Measurements from ENCODE around the gene RECK. TPM values are rescaled to one million over a fixed set of nuclear protein-coding genes. Genes with fewer than 3 reads are reported as not detected.
A peak's percentile ranks its signal among the peaks of the same experiment; 100 is the strongest.

RECK gene
- total RNA-seq, 1 donor from 2014 or later = 5.7 TPM

- Histone ChIP-seq H3K27me3 (no peaks in the 10 kb centered on the region), H3K4me3 (no peak overlapping the region), H3K9me3 (no peaks in the 10 kb centered on the region), H3K4me1 (peaks cover 12 to 32% of the 10 kb centered on the region in 2 donors), H3K27ac (no peak overlapping the region), H3K36me3 (no peaks in the 10 kb centered on the region)
- TF ChIP-seq CTCF (IDR thresholded peaks at IDR 0.05) = no peak
- peak in 1 of 2 donors; percentile 51 for DNase-seq (ENCODE audit: low spot score in 2 of 2)
- intact Hi-C loops (cut with DNase I) = no loop called here
Observed at GRCh38 chr9:36138496-36138895, 101.8 kb downstream of the RECK start.

GRCh38 chr9:36138901-36139300, 102.2 kb downstream of the RECK start:
- Histone ChIP-seq H3K4me3 (no peak overlapping the region), H3K27ac (no peak overlapping the region), H3K36me3 (no peaks in the 10 kb centered on the region), H3K4me1 (peaks cover 12 to 33% of the 10 kb centered on the region in 2 donors), H3K27me3 (no peaks in the 10 kb centered on the region), H3K9me3 (no peaks in the 10 kb centered on the region)
- intact Hi-C loops (cut with DNase I) = no loop called here
- no peak for TF ChIP-seq CTCF (IDR thresholded peaks at IDR 0.05)
- DNase-seq (ENCODE audit: low spot score in 2 of 2) = peak in 1 of 2 donors; percentile 51

GRCh38 chr9:36140086-36141084, 103.7 kb downstream of the RECK start:
- peak in 1 of 2 donors; percentile 53 for DNase-seq (ENCODE audit: low spot score in 2 of 2)
- intact Hi-C loops (cut with DNase I) = loop anchor here (1.0 to 5.0 kb wide), 2 partner anchors 26 to 117 kb away; partner anchors contain the start of gene GNE
- Histone ChIP-seq H3K27ac (peak overlapping the region; percentile 29 to 86), H3K36me3 (no peaks in the 10 kb centered on the region), H3K4me3 (no peak overlapping the region), H3K9me3 (no peaks in the 10 kb centered on the region), H3K27me3 (no peaks in the 10 kb centered on the region), H3K4me1 (peaks cover 12 to 33% of the 10 kb centered on the region in 2 donors)
- no peak for TF ChIP-seq CTCF (IDR thresholded peaks at IDR 0.05)

- Histone ChIP-seq H3K9me3 (no peaks in the 10 kb centered on the region), H3K4me1 (peaks cover 12 to 33% of the 10 kb centered on the region in 2 donors), H3K36me3 (no peaks in the 10 kb centered on the region), H3K27me3 (no peaks in the 10 kb centered on the region), H3K27ac (peak overlapping the region in 1 of 2 donors; percentile 86), H3K4me3 (no peak overlapping the region)
- peak in 2 of 3 experiments; percentile 21 to 49 for TF ChIP-seq CTCF (IDR thresholded peaks at IDR 0.05)
- no peak for DNase-seq (ENCODE audit: low spot score in 2 of 2)
- intact Hi-C loops (cut with DNase I) = loop anchor here (1.0 to 5.0 kb wide), 2 partner anchors 25 to 116 kb away; partner anchors contain the start of gene GNE
Observed at GRCh38 chr9:36141288-36141687, 104.6 kb downstream of the RECK start.

GRCh38 chr9:36141761-36142160, 105.0 kb downstream of the RECK start:
- Histone ChIP-seq H3K36me3 (no peaks in the 10 kb centered on the region), H3K27ac (peak overlapping the region; percentile 81 to 86), H3K4me1 (peaks cover 12 to 33% of the 10 kb centered on the region in 2 donors), H3K4me3 (no peak overlapping the region), H3K27me3 (no peaks in the 10 kb centered on the region), H3K9me3 (no peaks in the 10 kb centered on the region)
- DNase-seq (ENCODE audit: low spot score in 2 of 2) = no peak
- intact Hi-C loops (cut with DNase I) = loop anchor here (1.0 to 5.0 kb wide), 2 partner anchors 25 to 116 kb away; partner anchors contain the start of gene GNE
- TF ChIP-seq CTCF (IDR thresholded peaks at IDR 0.05) = no peak

Measured in ascending aorta (tissue), 2 donors.